Ishikawa (cell line): ENCODE results near the gene TMEM131.

Experiments used
- CEBPB ChIP-seq: IDR thresholded peaks from 2 replicates; pipeline ENCODE4 v1.6.1; 2012
- EGR1 ChIP-seq: IDR thresholded peaks from 2 replicates; pipeline ENCODE4 v1.6.1; 2012
- EP300 ChIP-seq: IDR thresholded peaks from 2 replicates; pipeline ENCODE4 v1.6.1; 2012; ENCODE audit warnings: borderline replicate concordance
- FOXM1 ChIP-seq: IDR thresholded peaks from 2 replicates; pipeline ENCODE4 v1.6.1; 2012; ENCODE audit warnings: low read depth, borderline replicate concordance
- RAD21 ChIP-seq: IDR thresholded peaks from 2 replicates; pipeline ENCODE4 v1.6.1; 2012; ENCODE audit warnings: low read depth
- REST ChIP-seq: IDR thresholded peaks from 2 replicates; pipeline ENCODE4 v1.6.1; 2012; ENCODE audit warnings: low read depth, mild to moderate bottlenecking
- TAF1 ChIP-seq: IDR thresholded peaks from 2 replicates; pipeline ENCODE4 v1.6.1; 2012; ENCODE audit warnings: low read depth, mild to moderate bottlenecking
- TCF12 ChIP-seq: IDR thresholded peaks from 2 replicates; pipeline ENCODE4 v1.6.1; 2012; ENCODE audit warnings: low read depth

GRCh38 chr2:97718051-97718882 lies 277.5 kb downstream of the TMEM131 start:
- TF ChIP-seq RAD21 (no peak), EP300 (no peak), EGR1 (no peak), CEBPB (no peak), TAF1 (no peak), FOXM1 (no peak), TCF12 (no peak), REST (no peak)
